IPS DF 6.9 (cell line): ENCODE results near the gene LIAS.

ENCODE experiments used
- DNase-seq: peaks from one replicate; pipeline ENCODE4 v3.0.0-alpha.2; 2013; ENCODE audit warnings: low read depth, low spot score
- H3K27ac ChIP-seq: one replicate; pipeline ENCODE4 v1.5.1; 2013; ENCODE audit warnings: low read length, control low read depth
- H3K27me3 ChIP-seq: 2 replicates; pipeline ENCODE4 v1.6.1; 2013; ENCODE audit warnings: mild to moderate bottlenecking, low read length; ENCODE audit not compliant: control insufficient read depth, insufficient read depth
- H3K36me3 ChIP-seq: 2 replicates; pipeline ENCODE4 v1.6.1; 2013; ENCODE audit warnings: low read length; ENCODE audit not compliant: control insufficient read depth, insufficient read depth
- H3K4me1 ChIP-seq: 2 replicates; pipeline ENCODE4 v1.6.1; 2013; ENCODE audit warnings: low read length; ENCODE audit not compliant: control insufficient read depth, insufficient read depth
- H3K4me3 ChIP-seq: 2 replicates; pipeline ENCODE4 v1.5.1; 2013; ENCODE audit warnings: mild to moderate bottlenecking, low read length
- H3K9me3 ChIP-seq: 2 replicates; pipeline ENCODE4 v1.6.1; 2013; ENCODE audit warnings: low read length, inconsistent platforms; ENCODE audit not compliant: control insufficient read depth, insufficient read depth
- WGBS: extraction: QIAGEN DNeasy Blood & Tissue Kit; methylation state at CpG from one replicate; pipeline ENCODE4 v1.1.7; 2013; ENCODE audit warnings: mixed read lengths, missing lambda C conversion rate; ENCODE audit not compliant: insufficient read length, insufficient coverage; 5-methylcytosine and 5-hydroxymethylcytosine counted together

LIAS gene

GRCh38 chr4:39516407-39516966 lies 57.6 kb downstream of the LIAS start:
- Histone ChIP-seq H3K9me3 (no peaks in the 10 kb centered on the region), H3K27me3 (no peaks in the 10 kb centered on the region), H3K27ac (no peak overlapping the region), H3K36me3 (no peaks in the 10 kb centered on the region; the same call in 1 of the 2 replicates), H3K4me3 (no peak overlapping the region), H3K4me1 (no peaks in the 10 kb centered on the region)
- WGBS, result no CpG with 5 or more reads among the region's 2 CpGs
- no peak for DNase-seq

GRCh38 chr4:39518484-39518883 lies 59.6 kb downstream of the LIAS start:
- H3K9me3 ChIP-seq, result no peaks in the 10 kb centered on the region
- H3K4me3 ChIP-seq, result no peak overlapping the region
- no CpG with 5 or more reads among the region's 6 CpGs for WGBS
- H3K27ac ChIP-seq, result no peak overlapping the region
- DNase-seq, result no peak
- no peaks in the 10 kb centered on the region for H3K27me3 ChIP-seq
- H3K4me1 ChIP-seq, result no peaks in the 10 kb centered on the region
- H3K36me3 ChIP-seq, result no peaks in the 10 kb centered on the region; the same call in 1 of the 2 replicates

- Histone ChIP-seq H3K27ac (no peak overlapping the region), H3K9me3 (no peaks in the 10 kb centered on the region), H3K36me3 (no peaks in the 10 kb centered on the region; the same call in 1 of the 2 replicates), H3K4me1 (no peaks in the 10 kb centered on the region; the same call in 1 of the 2 replicates), H3K27me3 (no peaks in the 10 kb centered on the region), H3K4me3 (no peak overlapping the region)
- no CpG with 5 or more reads among the region's 5 CpGs for WGBS
- no peak for DNase-seq
Measured at GRCh38 chr4:39521253-39521919, 62.5 kb downstream of the LIAS start.

- no peaks in the 10 kb centered on the region for H3K9me3 ChIP-seq
- H3K4me3 ChIP-seq, result no peak overlapping the region
- H3K36me3 ChIP-seq, result no peaks in the 10 kb centered on the region; the same call in 1 of the 2 replicates
- H3K4me1 ChIP-seq, result no peaks in the 10 kb centered on the region; the same call in 1 of the 2 replicates
- WGBS, result no CpG with 5 or more reads among the region's 2 CpGs
- no peak for DNase-seq
- no peak overlapping the region for H3K27ac ChIP-seq
- H3K27me3 ChIP-seq, result no peaks in the 10 kb centered on the region
Measured at GRCh38 chr4:39522068-39522467, 63.2 kb downstream of the LIAS start.

- no CpG with 5 or more reads among the region's 7 CpGs for WGBS
Measured at GRCh38 chr4:39524161-39524957, 65.5 kb downstream of the LIAS start.

GRCh38 chr4:39525822-39526690 lies 67.2 kb downstream of the LIAS start:
- H3K4me3 ChIP-seq, result peak overlapping the region; percentile 72; the same call in 1 of the 2 replicates
- peaks cover 6% of the 10 kb centered on the region; the same call in 1 of the 2 replicates for H3K36me3 ChIP-seq
- no peaks in the 10 kb centered on the region for H3K9me3 ChIP-seq
- no peaks in the 10 kb centered on the region; the same call in 1 of the 2 replicates for H3K4me1 ChIP-seq
- no peak for DNase-seq
- WGBS, result 100% methylated on average over 1 of the region's 9 CpGs
- no peak overlapping the region for H3K27ac ChIP-seq
- H3K27me3 ChIP-seq, result no peaks in the 10 kb centered on the region

More at GRCh38 chr4:39524161-39524957, 65.5 kb downstream of the LIAS start:
- H3K4me1 ChIP-seq, result no peaks in the 10 kb centered on the region; the same call in 1 of the 2 replicates
- DNase-seq, result no peak
- no peak overlapping the region for H3K27ac ChIP-seq
- no peaks in the 10 kb centered on the region for H3K9me3 ChIP-seq
- H3K36me3 ChIP-seq, result no peaks in the 10 kb centered on the region
- H3K4me3 ChIP-seq, result no peak overlapping the region
- no peaks in the 10 kb centered on the region for H3K27me3 ChIP-seq

GRCh38 chr4:39526765-39527295 lies 68.0 kb downstream of the LIAS start:
- H3K4me1 ChIP-seq, result no peaks in the 10 kb centered on the region; the same call in 1 of the 2 replicates
- no peak for DNase-seq
- no peaks in the 10 kb centered on the region for H3K27me3 ChIP-seq
- H3K4me3 ChIP-seq, result peak overlapping the region; percentile 72; the same call in 1 of the 2 replicates
- WGBS, result no CpG with 5 or more reads among the region's 33 CpGs
- no peak overlapping the region for H3K27ac ChIP-seq
- peaks cover 8% of the 10 kb centered on the region; the same call in 1 of the 2 replicates for H3K36me3 ChIP-seq
- peaks cover 1% of the 10 kb centered on the region; the same call in 1 of the 2 replicates for H3K9me3 ChIP-seq

GRCh38 chr4:39527296-39528060 lies 68.6 kb downstream of the LIAS start, which contains the start of gene UGDH:
UGDH (minus strand) TSS chr4:39527439; CDS start chr4:39521512, 5,927 bp downstream.
- peaks cover 12% of the 10 kb centered on the region; the same call in 1 of the 2 replicates for H3K36me3 ChIP-seq
- peak within 1 kb of the TSS; percentile 72 for H3K4me3 ChIP-seq
- no peaks in the 10 kb centered on the region; the same call in 1 of the 2 replicates for H3K4me1 ChIP-seq
- H3K27ac ChIP-seq, result no peak within 1 kb of the TSS
- WGBS, result no CpG with 5 or more reads among the region's 73 CpGs
- peaks cover 2% of the 10 kb centered on the region; the same call in 1 of the 2 replicates for H3K9me3 ChIP-seq
- DNase-seq, result peak; percentile 92
- no peaks in the 10 kb centered on the region for H3K27me3 ChIP-seq

GRCh38 chr4:39528061-39528465 lies 69.2 kb downstream of the LIAS start:
- Histone ChIP-seq H3K4me1 (no peaks in the 10 kb centered on the region; the same call in 1 of the 2 replicates), H3K9me3 (peaks cover 2% of the 10 kb centered on the region; the same call in 1 of the 2 replicates), H3K4me3 (peak overlapping the region; percentile 72), H3K27ac (no peak overlapping the region), H3K27me3 (no peaks in the 10 kb centered on the region), H3K36me3 (peaks cover 12% of the 10 kb centered on the region; the same call in 1 of the 2 replicates)
- no CpG with 5 or more reads among the region's 21 CpGs for WGBS
- no peak for DNase-seq
